Colonic mucosa (tissue), 4 donors: Measurements from ENCODE around the gene TRIO. TPM values are rescaled to one million over a fixed set of nuclear protein-coding genes. Genes with fewer than 3 reads are reported as not detected.
A peak's percentile ranks its signal among the peaks of the same experiment; 100 is the strongest.

ENCODE experiments used
- DNase-seq: peaks from one replicate; pipeline ENCODE4 v3.0.0-alpha.2; 2020
- H3K27ac ChIP-seq: fragments of 200-600 bp; one replicate; pipeline ENCODE4 v1.8.0; 2021
- H3K27me3 ChIP-seq: fragments of 200-600 bp; one replicate; pipeline ENCODE4 v1.8.0; 2021
- H3K36me3 ChIP-seq: fragments of 200-600 bp; one replicate; pipeline ENCODE4 v1.8.0; 2021
- H3K4me1 ChIP-seq: fragments of 200-600 bp; one replicate; pipeline ENCODE4 v1.8.0; 2021; ENCODE audit warnings: mild to moderate bottlenecking
- H3K4me3 ChIP-seq: fragments of 200-600 bp; one replicate; pipeline ENCODE4 v1.8.0; 2021
- H3K9ac ChIP-seq, 2 donors: one replicate each; pipeline ENCODE4 v1.7.0; 2013; ENCODE audit warnings: control low read depth in 2 of 2, low read depth in 2 of 2, low read length in 2 of 2
- H3K9me3 ChIP-seq: fragments of 200-600 bp; one replicate; pipeline ENCODE4 v1.8.0; 2021
- CTCF ChIP-seq: fragments of 200-600 bp; IDR thresholded peaks from one replicate; pipeline ENCODE4 v1.8.0; 2022; ENCODE audit warnings: antibody characterized with exemption, mild to moderate bottlenecking
- intact Hi-C: fragments of 100-400 bp; cut with DNase I; formaldehyde crosslinking; loops from one replicate; pipeline ENCODE4 v1.14.1; 2022
- total RNA-seq, 2 donors: library from RNA; stranded (reverse); fragmentation: NEBNext Ultra II Directional in 1 of 2; extraction: Animal tissue kit (Norgen Biotek cat#: 25700) in 1 of 2; gene quantifications; one replicate each; pipeline ENCODE4 v1.2.1, GENCODE V29; 2021
- donor health status: healthy.
- donor health status: DM: no; HTN: no; CAD: no.
- donor health status: DM: no; HTN: no; CAD: no.

Gene TRIO
- total RNA-seq, 2 donors from 2014 or later, result 134 to 138 TPM

GRCh38 chr5:14467251-14467650 is 324.1 kb downstream of the TRIO start:
- intact Hi-C loops, result no loop called here
- H3K27ac ChIP-seq, result no peak overlapping the region

GRCh38 chr5:14467886-14468285 is 324.7 kb downstream of the TRIO start:
- H3K9me3 ChIP-seq, result no peaks in the 10 kb centered on the region
- no peak overlapping the region for H3K27ac ChIP-seq
- no peak for TF ChIP-seq CTCF
- no peak for DNase-seq
- no peaks in the 10 kb centered on the region for H3K36me3 ChIP-seq
- no peaks in the 10 kb centered on the region for H3K27me3 ChIP-seq
- H3K9ac ChIP-seq, result no peak overlapping the region
- H3K4me1 ChIP-seq, result peaks cover 6% of the 10 kb centered on the region
- intact Hi-C loops, result no loop called here
- H3K4me3 ChIP-seq, result no peak overlapping the region

More at GRCh38 chr5:14467251-14467650, 324.1 kb downstream of the TRIO start:
- DNase-seq, result peak; percentile 67
- no peak for TF ChIP-seq CTCF
- H3K4me3 ChIP-seq, result no peak overlapping the region
- no peaks in the 10 kb centered on the region for H3K36me3 ChIP-seq
- H3K9me3 ChIP-seq, result no peaks in the 10 kb centered on the region
- H3K4me1 ChIP-seq, result peaks cover 6% of the 10 kb centered on the region
- H3K27me3 ChIP-seq, result no peaks in the 10 kb centered on the region
- H3K9ac ChIP-seq, result no peak overlapping the region

- Histone ChIP-seq H3K9me3 (no peaks in the 10 kb centered on the region), H3K9ac (no peak overlapping the region), H3K36me3 (no peaks in the 10 kb centered on the region), H3K4me1 (no peaks in the 10 kb centered on the region), H3K27me3 (no peaks in the 10 kb centered on the region), H3K27ac (no peak overlapping the region), H3K4me3 (no peak overlapping the region)
- TF ChIP-seq CTCF, result no peak
- intact Hi-C loops, result no loop called here
- no peak for DNase-seq
Observed at GRCh38 chr5:14469551-14470377, 326.6 kb downstream of the TRIO start.

GRCh38 chr5:14471507-14471906 is 328.4 kb downstream of the TRIO start:
- no peak for DNase-seq
- Histone ChIP-seq H3K27ac (no peak overlapping the region), H3K4me1 (no peaks in the 10 kb centered on the region), H3K9ac (no peak overlapping the region), H3K9me3 (no peaks in the 10 kb centered on the region), H3K27me3 (no peaks in the 10 kb centered on the region), H3K36me3 (no peaks in the 10 kb centered on the region), H3K4me3 (no peak overlapping the region)
- no peak for TF ChIP-seq CTCF
- intact Hi-C loops, result no loop called here

GRCh38 chr5:14472986-14473567 is 329.9 kb downstream of the TRIO start:
- Histone ChIP-seq H3K36me3 (no peaks in the 10 kb centered on the region), H3K9me3 (no peaks in the 10 kb centered on the region), H3K27ac (no peak overlapping the region), H3K9ac (no peak overlapping the region), H3K4me1 (no peaks in the 10 kb centered on the region), H3K4me3 (no peak overlapping the region), H3K27me3 (no peaks in the 10 kb centered on the region)
- no peak for TF ChIP-seq CTCF
- DNase-seq, result no peak
- intact Hi-C loops, result no loop called here
